NCI-H2029 treated with DMSO at 0.1 percent for 48 hours (cell line): ENCODE measurements around the gene SLC24A4.
A peak's percentile ranks its signal among the peaks of the same experiment; 100 is the strongest.
"Not testable (repeated sequence)": the region's sequence is repeated elsewhere in the genome, so short reads cannot be mapped to it uniquely, and the experiment has no call there.

Experiments
- DNase-seq: peaks from one replicate; lab custom pipeline; 2025; lab: John Stamatoyannopoulos, UW

SLC24A4 gene

GRCh38 chr14:92520102-92521057, 197.4 kb downstream of the SLC24A4 start:
- DNase-seq = no peak

GRCh38 chr14:92521058-92521415, 198.1 kb downstream of the SLC24A4 start:
- no peak for DNase-seq

- DNase-seq = no peak
These were observed 200.8 kb downstream of the SLC24A4 start for GRCh38 chr14:92523752-92524151.

GRCh38 chr14:92524602-92525185, 201.7 kb downstream of the SLC24A4 start:
- no peak for DNase-seq

- DNase-seq = peak; percentile 41
These were observed 202.5 kb downstream of the SLC24A4 start for GRCh38 chr14:92525322-92526095.

- DNase-seq = no peak
These were observed 204.8 kb downstream of the SLC24A4 start for GRCh38 chr14:92527721-92528120.

GRCh38 chr14:92528486-92529100, 205.6 kb downstream of the SLC24A4 start:
- no peak for DNase-seq

GRCh38 chr14:92529903-92530302, 206.9 kb downstream of the SLC24A4 start:
- DNase-seq = no peak

- no peak for DNase-seq
These were observed 208.3 kb downstream of the SLC24A4 start for GRCh38 chr14:92531106-92531873.

GRCh38 chr14:92532490-92533163, 209.7 kb downstream of the SLC24A4 start:
- DNase-seq = no peak

GRCh38 chr14:92534932-92535643, 212.1 kb downstream of the SLC24A4 start:
- DNase-seq = no peak

GRCh38 chr14:92536231-92536630, 213.3 kb downstream of the SLC24A4 start:
- DNase-seq = not testable (repeated sequence)

- DNase-seq = no peak
These were observed 215.5 kb downstream of the SLC24A4 start for GRCh38 chr14:92538412-92538985.

GRCh38 chr14:92539419-92539818, 216.5 kb downstream of the SLC24A4 start:
- DNase-seq = no peak

GRCh38 chr14:92539875-92540274, 216.9 kb downstream of the SLC24A4 start:
- DNase-seq = no peak

GRCh38 chr14:92540472-92541048, 217.6 kb downstream of the SLC24A4 start:
- peak; percentile 63 for DNase-seq

GRCh38 chr14:92542766-92543554, 220.0 kb downstream of the SLC24A4 start:
- DNase-seq = peak; percentile 31

GRCh38 chr14:92544051-92544720, 221.2 kb downstream of the SLC24A4 start:
- peak; percentile 51 for DNase-seq
